A204.1 (cell line): ENCODE data around the gene PIEZO2.

ENCODE experiments used
- FAIRE-seq: peaks from 2 replicates; lab custom pipeline; 2012; peaks lifted over from hg19 to GRCh38; lab: Jason Lieb, UNC

The PIEZO2 gene

GRCh38 chr18:11112286-11112685 is 37.1 kb downstream of the PIEZO2 start:
- no peak for FAIRE-seq

GRCh38 chr18:11110509-11110908 is 38.9 kb downstream of the PIEZO2 start:
- FAIRE-seq, result no peak

- no peak for FAIRE-seq
Measured at GRCh38 chr18:11108947-11109346, 40.4 kb downstream of the PIEZO2 start.

- FAIRE-seq, result no peak
Measured at GRCh38 chr18:11106894-11107293, 42.5 kb downstream of the PIEZO2 start.

GRCh38 chr18:11105463-11105862 is 43.9 kb downstream of the PIEZO2 start:
- FAIRE-seq, result no peak

- FAIRE-seq, result no peak
Measured at GRCh38 chr18:11104307-11104706, 45.1 kb downstream of the PIEZO2 start.

GRCh38 chr18:11096839-11097750 is 52.3 kb downstream of the PIEZO2 start:
- FAIRE-seq, result no peak

GRCh38 chr18:11096411-11096810 is 53.0 kb downstream of the PIEZO2 start:
- no peak for FAIRE-seq

GRCh38 chr18:11095674-11096293 is 53.6 kb downstream of the PIEZO2 start:
- no peak for FAIRE-seq

GRCh38 chr18:11095211-11095610 is 54.2 kb downstream of the PIEZO2 start:
- no peak for FAIRE-seq

GRCh38 chr18:11091746-11092145 is 57.6 kb downstream of the PIEZO2 start:
- no peak for FAIRE-seq

- no peak for FAIRE-seq
Measured at GRCh38 chr18:11089931-11090715, 59.2 kb downstream of the PIEZO2 start.

GRCh38 chr18:11081009-11081532 is 68.3 kb downstream of the PIEZO2 start:
- FAIRE-seq, result no peak

- FAIRE-seq, result no peak
Measured at GRCh38 chr18:11078491-11078890, 70.9 kb downstream of the PIEZO2 start.

GRCh38 chr18:11077548-11078187 is 71.7 kb downstream of the PIEZO2 start:
- FAIRE-seq, result no peak

GRCh38 chr18:11074889-11075288 is 74.5 kb downstream of the PIEZO2 start:
- FAIRE-seq, result no peak

GRCh38 chr18:11073971-11074370 is 75.4 kb downstream of the PIEZO2 start:
- FAIRE-seq, result no peak

GRCh38 chr18:11072632-11073031 is 76.7 kb downstream of the PIEZO2 start:
- no peak for FAIRE-seq

GRCh38 chr18:11071300-11071699 is 78.1 kb downstream of the PIEZO2 start:
- FAIRE-seq, result no peak

- no peak for FAIRE-seq
Measured at GRCh38 chr18:11070593-11070992, 78.8 kb downstream of the PIEZO2 start.

GRCh38 chr18:11066038-11066437 is 83.3 kb downstream of the PIEZO2 start:
- no peak for FAIRE-seq
